Erythroblast (primary cell): ENCODE measurements around the gene GCG.

ENCODE experiments used
- GATA1 ChIP-seq: IDR thresholded peaks from 2 replicates; pipeline ENCODE4 v1.6.1; 2011; ENCODE audit warnings: low read depth, mild to moderate bottlenecking, control low read depth, low read length, moderate library complexity
- POLR2A ChIP-seq: IDR thresholded peaks from 2 replicates; pipeline ENCODE4 v1.6.1; 2011; ENCODE audit warnings: mild to moderate bottlenecking, low read length

DNA sequence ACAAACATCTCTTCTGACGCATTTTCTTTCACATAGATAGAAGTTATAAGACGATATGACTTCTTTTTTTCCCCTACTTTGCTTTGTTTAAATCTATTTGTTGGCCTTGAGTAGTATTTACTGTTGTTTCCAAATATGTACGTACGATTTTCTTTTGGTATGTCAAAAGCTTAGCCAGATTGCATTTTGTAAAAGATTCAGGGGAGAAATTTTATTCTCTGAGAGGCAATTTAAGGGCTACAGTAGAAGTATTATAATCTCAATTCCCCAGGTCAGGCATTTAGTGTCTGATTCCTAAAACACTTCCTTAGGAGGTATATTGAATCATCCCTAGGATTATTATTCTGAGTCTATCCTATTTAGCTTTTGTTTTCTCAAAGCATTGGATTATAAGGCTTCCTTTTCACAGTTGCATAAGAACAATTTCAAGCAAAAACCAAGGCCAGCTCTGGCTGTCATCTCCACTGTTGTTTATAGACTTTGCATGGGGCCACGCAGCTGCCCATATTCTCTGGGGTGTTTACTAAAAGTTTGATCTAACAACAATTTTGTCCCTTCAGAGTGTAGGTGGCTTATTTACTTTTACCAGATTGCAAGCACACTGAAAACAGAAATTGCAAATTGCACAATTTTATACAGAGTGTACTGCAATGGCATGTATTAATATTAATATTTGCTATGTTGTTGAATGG, 33.6 kb upstream of the GCG start:
- TF ChIP-seq POLR2A: no peak
- TF ChIP-seq GATA1: no peak
